NCI-H2196 treated with DMSO at 0.1 percent for 48 hours (cell line): ENCODE measurements around the gene COX5A.
"Not testable (repeated sequence)": the region's sequence is repeated elsewhere in the genome, so short reads cannot be mapped to it uniquely, and the experiment has no call there.

ENCODE experiments used
- DNase-seq: peaks from one replicate; lab custom pipeline; 2025; ENCODE audit not compliant: unreplicated experiment; lab: John Stamatoyannopoulos, UW

Gene COX5A

DNA sequence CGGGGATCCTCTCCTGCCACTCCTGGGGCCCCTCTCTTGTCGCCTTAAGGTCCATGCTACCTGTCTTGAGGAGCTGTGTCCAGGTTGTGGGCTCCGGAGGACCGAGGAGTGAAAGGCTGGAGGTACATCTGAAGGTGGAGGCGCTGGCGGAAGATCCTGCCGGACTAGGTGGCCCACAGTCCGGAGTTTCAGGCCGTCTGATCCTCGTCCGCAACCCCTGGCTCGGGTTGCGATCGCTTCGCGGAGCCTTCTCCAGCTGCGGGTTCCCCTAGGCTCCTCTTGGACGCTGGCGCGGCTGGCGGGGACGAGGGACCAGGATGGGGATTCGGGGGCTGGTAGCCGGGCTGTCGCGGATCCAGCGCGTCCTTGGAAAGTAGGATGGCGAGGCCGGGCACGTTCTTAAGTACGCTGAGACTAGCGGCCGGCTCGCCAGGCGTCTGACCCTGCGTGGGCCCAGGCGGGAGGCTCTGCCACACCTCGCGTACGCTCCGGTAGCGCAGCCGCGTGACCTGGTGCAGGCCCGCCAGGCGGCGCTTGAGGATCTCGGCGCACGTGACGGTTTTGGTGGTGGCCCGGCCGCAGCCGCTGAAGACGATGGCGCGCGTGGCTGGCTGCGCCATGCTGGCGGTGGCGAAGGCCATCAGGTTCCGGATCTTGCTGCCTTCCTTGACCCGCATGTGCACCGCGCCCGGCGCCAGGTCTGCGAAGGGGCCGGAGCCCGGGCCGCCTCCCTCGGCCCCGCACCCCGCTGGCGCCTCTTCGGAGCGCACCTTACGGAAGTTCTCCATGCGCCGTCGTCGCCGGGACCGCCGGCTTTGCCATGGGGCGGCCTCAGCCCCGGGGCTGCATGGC lies 18.1 kb upstream of the COX5A start:
- peak; percentile 28 for DNase-seq

DNA sequence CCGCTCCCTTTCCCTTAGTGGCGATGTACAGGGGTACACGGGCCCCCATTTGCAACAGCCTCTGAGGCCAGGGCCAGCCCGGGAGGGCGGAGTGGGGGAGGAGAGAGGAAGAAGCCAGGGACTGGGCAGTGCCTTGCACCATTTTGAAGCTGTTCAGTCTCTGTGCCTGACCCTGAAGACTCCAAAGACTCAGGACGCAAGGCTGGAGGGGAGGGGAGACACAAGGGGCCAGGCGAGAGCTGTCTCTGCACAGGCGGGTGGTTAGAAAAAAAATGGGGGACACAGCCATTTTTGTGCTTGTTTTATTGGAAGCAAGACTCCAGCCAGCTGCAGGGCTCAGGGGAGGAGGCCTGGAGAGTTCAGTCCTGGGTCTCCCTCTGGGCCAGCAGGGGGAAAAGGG lies 17.1 kb upstream of the COX5A start:
- DNase-seq = no peak

DNA sequence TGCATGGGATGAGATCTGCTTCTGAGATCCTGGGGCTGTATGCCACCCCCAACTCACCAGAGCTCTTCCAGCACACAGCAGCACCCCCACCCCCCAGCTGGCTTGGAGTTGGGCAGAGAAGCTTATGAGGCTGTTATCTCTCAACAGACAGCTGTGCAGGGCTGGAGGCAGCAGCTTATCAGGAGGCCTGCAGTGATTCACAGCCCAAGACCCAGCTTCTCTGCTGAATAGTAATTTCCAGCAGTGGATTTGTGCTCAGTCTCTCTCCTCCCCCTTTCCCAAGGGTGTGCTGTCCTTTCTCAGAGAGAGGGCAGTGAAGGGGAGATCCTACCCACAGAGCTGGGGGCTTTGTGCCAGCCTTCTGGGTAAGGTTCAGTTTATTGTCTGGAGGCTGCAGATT lies 16.6 kb upstream of the COX5A start:
- no peak for DNase-seq

DNA sequence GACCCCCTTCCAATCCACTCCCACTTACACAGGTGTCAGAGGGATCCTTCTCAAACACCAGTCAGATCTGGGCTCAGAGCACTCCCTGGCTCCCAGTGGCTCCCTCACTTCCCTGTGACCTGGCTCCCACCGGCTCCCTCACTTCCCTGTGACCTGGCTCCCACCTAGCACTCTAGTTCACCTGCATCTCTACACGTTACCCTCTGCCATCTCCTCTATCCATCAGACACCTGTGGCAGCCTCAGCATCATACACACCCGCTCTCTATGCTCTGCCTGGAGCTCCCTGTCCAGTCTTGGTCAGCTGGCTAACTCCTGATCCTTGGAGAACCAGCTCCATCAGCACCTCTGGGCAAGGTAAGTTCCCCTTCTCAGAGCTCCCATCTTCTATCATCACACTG lies 13.1 kb upstream of the COX5A start:
- no peak for DNase-seq

DNA sequence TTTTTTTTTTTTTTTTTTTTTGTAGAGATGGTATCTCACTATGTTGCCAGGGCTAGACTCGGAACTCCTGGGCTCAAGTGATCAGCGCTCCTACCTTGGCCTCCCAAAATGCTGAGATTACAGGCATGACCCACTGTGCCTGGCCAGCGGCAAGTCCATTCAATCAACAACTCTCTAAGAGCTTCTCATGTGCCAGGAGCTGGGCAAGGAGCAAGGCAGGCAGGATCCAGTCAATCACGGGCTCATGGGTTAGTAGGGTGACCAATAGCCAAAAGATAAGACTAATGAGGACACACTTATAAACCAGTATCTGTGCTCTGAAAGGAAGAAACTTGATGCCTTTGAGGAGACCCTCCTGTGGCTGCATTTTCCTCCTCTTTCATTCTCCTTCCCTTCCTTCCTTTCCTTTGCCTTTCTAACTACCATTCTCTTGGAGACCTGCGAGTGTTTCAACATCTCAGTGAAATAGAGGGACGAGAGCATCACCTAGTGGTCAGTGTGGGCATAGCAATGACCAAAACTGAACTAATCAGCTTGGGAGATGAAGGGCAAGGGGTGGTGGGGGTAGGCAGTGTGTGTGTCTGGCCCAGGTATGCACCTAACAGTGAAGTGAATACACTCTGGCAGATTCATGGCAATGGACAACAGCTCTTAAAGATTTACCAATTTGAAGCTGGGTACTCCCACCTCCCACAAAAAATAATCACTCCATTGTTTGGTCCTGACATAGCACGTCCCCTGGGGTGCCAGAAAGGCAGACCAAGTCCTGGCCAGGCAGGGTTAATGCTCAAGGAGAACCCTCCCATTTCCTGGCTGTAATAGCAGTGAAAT lies 12.4 kb upstream of the COX5A start:
- DNase-seq = peak; percentile 10

DNA sequence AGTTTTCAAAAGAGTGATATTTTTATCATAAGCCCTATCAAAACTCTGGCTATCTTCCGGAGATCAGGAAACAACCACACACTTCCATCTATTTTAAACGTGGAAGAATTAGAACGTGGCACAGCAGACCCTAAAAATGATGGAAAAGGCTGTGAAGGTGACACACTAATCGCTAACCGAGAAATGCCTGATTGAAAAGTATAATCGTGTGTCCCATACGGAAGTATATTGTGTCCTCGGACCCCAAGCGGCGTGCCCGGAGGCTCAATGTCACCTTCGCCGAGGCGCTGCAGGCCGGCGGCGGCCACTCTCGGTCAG lies 642 bp downstream of the COX5A start:
- no peak for DNase-seq

DNA sequence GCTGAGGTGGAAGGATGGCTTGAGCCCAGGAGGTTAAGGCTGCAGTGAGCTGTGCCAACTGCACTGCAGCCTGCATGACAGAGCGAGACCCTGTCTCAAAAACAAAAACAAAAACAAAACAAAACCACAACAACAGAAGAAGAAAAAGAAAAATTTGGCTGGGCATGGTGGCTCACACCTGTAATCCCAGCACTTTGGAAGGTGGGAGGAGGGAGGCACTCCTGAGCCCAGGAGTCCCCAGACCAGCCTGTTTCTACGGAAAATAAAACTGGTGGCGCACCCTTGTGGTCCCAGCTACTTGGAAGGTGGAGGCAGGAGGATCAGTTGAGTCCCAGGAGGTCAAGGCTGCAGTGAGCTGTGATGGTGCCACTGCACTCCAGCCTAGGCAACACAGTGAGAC lies 2.7 kb downstream of the COX5A start:
- DNase-seq = not testable (repeated sequence)

DNA sequence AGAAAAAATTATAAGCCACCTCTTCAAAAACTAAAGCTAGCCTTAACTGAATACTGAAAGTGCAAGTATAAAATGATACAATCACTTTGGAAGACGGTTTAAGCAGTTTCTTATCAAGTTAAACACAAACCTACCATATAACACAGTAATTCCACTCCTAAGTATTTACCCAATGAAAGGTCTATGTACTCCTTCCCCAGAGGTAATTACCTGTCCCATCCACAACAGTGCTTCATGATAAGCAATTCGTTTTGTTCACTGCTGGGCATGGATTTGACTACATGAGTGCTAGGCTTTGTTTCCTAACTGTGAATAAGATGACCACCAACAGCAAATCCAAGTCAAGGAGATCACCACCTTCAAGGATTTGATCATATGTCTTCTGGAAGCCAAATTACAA lies 4.3 kb downstream of the COX5A start:
- DNase-seq = no peak

DNA sequence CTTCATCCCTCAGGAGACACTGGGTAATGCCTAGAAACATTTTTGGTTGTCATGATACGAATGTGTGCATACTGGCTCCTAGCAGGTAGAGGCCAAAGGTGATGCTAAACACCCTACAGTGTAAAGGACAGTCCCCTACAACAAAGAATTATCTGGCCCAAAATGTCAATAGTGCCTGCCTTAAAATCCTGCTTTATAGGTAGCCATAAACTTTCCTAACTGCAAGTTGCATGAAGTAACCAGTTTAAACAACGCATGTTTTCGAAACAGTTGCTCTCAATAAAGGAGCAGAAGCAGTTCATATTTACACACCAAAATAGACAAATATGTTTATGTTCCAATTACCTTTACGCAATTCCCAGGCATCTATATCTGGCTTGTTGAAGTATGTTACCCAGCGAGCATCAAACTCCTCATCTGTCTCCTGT lies 9.1 kb downstream of the COX5A start:
- no peak for DNase-seq

DNA sequence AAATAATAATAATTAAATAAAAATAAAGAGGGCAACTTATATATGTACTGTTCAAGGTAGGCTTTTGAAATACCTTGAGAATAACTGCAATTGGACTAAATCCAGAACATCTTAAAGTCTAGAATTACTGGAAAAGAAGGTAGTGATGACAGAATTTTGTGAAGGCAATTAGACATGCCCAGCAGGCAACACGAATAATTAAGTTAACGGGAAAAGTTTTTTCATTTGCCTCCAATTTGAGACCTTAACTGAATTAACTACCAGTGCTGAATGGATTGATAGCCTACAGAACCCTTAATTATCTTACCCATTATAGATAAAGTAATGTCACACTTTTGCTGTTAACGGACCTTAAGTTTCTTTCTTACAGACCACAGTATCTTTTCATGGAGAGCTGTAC lies 13.3 kb downstream of the COX5A start:
- DNase-seq = no peak

DNA sequence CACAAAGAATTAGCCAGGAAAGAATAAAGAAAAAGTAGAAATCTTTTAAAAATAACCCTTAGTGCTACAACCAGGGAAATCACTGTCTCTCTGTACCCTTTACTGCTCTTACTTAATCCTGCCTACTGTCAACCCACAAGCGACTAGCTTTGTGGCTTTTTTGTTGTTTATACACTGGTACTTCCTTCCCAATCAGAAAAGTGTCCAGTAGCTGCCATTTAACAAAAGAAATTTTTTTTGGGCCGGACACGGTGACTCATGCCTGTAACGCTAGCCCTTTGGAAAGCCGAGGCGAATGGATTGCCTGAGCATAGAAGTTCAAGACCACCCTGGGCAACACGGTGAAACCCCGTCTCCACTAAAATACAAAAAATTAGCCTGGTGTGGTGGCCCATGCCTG lies 17.4 kb downstream of the COX5A start:
- DNase-seq = no peak

DNA sequence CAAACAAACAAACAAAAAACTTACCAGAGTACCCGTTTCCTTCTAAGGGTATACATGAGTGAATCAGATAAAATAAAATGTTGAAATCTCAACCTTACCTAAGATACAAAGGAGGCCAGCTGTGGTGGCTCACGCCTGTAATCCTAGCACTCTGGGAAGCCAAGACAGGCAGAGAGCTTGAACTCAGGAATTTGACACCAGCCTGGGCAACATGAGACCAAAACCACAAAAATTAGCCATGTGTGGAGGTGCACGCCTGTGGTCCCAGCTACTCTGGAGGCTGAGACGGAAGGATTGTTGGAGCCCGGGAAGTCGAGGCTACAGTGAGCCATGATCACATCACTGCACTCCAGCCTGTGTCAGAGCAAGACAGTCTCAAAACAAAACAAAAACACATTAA lies 20.2 kb downstream of the COX5A start:
- no peak for DNase-seq

DNA sequence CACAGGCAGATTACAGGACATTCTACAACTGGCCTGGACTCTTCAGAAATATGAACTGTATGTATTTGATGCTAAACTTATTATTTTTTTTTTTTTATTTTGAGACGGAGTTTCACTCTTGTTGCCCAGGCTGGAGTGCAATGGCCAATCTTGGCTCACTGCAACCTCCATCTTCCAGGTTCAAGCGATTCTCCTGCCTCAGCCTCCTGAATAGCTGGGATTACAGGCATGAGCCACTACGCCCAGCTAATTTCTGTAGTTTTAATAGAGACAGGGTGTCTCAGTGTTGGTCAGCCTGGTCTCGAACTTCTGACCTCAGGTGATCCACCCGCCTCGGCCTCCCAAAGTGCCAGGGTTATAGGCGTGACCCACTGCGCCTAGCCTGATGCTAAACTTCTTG lies 24.1 kb downstream of the COX5A start:
- DNase-seq = not testable (repeated sequence)

DNA sequence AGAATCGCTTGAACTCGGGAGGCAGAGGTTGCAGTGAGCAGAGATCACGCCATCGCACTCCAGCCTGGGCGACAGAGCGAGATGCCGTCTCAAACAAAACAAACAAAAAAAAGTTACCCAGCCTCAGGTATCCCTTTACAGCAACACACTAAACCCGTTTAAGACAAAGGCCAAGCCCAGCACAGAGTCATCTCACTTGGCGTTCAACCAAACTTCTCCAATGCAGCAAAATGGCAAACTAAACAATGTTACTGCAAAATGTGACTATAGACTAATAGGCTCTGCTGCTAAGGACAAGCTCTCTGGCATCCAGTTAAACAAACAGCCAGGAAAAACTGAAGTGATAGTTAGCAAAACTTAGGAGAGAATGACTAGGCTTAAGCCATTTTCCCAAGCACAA lies 24.8 kb downstream of the COX5A start:
- peak; percentile 7 for DNase-seq

DNA sequence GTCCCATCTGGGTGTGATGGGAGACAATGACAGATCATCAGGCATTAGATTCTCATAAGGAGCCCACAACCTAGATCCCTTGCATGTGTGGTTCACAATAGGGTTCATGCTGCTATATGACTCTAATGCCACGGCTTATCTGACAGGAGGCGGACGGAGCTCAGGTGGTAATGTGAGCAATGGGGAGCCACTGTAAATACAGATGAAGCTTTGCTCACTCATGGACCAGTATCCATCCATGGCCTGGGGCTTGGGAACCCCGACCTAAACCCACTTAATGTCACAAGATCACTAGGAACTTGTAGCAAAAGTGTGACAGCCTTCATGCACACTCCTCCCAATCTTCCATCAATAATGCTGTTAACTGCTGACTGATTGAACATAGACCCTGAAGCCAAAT lies 29.2 kb downstream of the COX5A start:
- no peak for DNase-seq

DNA sequence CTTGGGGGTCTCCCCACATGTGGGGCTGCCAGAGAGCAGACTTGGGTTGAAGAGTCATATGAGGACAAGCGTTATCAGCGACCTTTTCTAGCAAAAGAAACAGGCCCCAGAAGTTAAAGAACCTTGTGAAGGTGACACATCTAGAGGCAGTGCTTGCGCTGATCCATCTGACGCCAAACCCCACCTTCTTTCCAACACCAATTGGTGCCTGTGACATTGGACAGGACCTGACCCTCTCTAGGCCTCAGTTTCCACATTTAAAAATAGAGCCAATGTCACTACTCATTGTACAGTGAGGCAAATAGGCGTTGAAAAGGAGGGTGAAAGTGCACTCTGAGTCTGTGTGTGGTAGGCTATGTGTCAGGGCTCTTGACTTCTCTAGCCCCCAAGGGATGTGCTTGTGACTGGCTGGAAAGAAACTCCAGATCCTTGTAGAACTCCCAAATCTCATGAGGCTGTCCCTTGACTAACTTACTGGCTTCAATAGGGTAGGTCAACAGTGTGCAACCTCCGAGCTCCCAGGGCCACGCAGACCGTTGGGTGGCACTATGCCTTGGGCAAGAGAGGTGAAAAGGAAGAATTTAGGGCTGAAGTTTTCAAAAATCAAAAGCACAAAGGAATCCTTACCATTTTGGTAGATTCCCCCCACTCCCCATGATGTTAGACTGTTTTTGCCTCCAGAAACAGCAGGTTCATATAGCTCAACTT lies 30.6 kb downstream of the COX5A start:
- DNase-seq = no peak

DNA sequence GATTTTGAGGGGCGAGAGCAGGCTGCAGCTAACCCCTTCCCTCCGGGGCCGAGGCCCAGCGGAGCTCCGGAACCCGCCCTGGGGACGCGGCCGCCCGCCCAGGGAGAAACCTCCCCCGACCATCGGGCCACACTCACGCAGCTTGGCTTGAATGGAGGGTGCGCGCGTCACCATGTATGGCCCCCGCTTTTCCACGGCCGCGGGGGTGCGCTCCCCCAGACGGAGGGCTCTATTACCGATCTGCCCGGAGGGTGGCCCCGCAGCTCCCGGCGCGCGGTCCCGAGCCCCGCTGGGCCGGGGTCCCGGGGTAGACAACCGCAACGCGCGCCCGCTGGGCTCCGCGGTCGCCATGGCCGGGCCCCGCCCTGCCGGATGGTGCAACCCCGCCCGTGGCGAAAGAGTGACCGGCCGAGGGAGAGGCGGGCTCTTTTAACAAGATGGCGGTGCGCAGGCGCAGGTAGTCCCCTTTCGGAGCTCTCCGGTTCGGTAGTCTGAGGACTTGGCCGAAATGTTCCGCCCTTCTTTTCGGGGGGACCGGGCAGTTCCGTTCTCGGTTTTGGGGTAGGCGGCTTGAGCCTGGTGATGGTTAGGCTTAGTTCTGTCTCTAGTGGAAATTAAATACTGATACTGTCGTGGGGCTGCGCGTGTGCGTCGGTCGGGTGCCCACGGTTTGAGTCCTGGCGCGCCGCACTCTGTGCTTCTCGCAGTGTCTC lies 31.3 kb downstream of the COX5A start, which contains the start of gene FAM219B:
Gene FAM219B, minus strand, starts transcription at position 402 of the 713 bp plus-strand sequence. Its CDS starts 51 bp downstream, at position 351.
- peak; percentile 53 for DNase-seq

DNA sequence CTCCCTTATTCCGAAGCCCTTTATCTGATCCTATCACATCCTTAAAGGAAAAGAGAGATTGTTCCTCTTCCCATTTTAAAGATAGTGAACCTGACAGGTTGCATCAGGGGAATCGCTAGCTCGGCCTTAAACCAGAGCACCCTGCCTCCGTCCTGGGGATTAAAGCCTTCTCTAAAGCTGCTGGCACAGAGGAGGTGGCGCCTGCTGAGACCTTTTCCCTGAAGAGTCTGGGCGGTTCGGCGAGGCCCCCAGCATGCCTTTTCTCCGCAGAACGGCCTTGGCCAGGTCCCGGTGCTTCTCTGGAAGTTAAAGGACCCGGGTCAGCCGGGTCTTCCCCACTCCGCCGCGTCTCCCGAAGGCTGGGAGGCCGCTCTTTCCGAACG lies 31.8 kb downstream of the COX5A start:
- DNase-seq = no peak

DNA sequence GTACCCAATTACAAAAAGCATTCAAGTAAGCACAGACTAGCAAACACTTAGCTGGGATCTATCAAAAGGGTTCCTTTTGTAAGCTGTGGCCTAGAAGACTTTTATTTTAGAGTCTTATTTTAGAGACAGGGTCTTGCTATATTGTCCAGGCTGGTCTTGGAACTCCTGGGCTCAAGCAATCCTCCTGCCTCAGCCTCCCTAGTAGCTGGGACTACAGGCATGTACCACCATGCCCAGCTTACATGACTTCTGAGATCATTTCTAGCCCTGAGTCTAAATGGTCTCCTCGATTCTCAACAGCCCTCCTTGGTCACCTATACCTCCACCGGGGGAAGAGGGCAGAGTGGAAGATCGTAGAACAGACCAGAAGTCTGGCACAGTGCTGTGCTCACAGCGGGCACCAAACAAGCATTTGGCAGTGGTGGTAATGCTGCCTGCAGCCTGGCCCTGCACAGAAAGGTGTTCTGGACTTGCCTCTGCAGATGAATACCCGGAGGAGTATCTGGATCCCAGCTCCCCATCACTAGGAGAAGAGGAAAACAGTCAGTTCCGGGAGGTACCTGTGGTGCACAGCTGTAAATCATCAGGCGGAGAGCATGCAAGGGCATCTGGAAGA lies 33.6 kb downstream of the COX5A start:
- DNase-seq = no peak

DNA sequence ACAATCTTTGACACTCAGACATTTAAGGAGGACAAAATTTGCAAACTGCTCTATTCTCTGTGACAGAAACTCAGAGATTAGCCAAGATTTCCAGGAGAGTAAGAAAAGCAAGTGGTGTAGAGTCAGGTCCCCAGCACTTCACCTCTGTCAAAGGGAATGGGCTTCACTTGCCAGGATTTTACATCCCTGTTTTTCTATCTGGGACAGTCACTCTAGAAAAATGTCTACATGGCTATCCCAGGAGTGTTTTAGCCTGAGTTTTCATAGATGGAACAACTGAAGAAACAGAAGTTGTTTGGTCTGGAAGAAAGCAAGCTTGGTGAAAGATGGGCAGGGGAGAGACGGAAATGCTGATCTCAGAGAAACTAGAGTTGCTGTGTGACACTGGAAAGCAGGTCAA lies 34.2 kb downstream of the COX5A start:
- DNase-seq = no peak
